T-helper 1 cell treated with Interleukin-12 subunit alpha and Interleukin-12 subunit beta and Interleukin-4 antibody, amounts not matched to agents 30 μg/mL and 1 μg/mL, for 36 hours (primary cell): Measurements from ENCODE around the gene PTGFR.

Experiments
- H3K27ac Mint-ChIP-seq: one replicate; pipeline ENCODE4 v1.8.0; 2021; ENCODE audit warnings: mild to moderate bottlenecking, mixed read lengths
- H3K27me3 Mint-ChIP-seq: one replicate; pipeline ENCODE4 v1.8.0; 2021; ENCODE audit warnings: low read depth, mixed read lengths
- H3K36me3 Mint-ChIP-seq: one replicate; pipeline ENCODE4 v1.8.0; 2021; ENCODE audit warnings: low read depth, mixed read lengths
- H3K4me1 Mint-ChIP-seq: one replicate; pipeline ENCODE4 v1.8.0; 2021; ENCODE audit warnings: low read depth, mixed read lengths
- H3K4me3 Mint-ChIP-seq: one replicate; pipeline ENCODE4 v1.8.0; 2021; ENCODE audit warnings: mild to moderate bottlenecking, moderate library complexity, mixed read lengths
- H3K9me3 Mint-ChIP-seq: one replicate; pipeline ENCODE4 v1.8.0; 2021; ENCODE audit warnings: mixed read lengths

PTGFR gene, protein sequence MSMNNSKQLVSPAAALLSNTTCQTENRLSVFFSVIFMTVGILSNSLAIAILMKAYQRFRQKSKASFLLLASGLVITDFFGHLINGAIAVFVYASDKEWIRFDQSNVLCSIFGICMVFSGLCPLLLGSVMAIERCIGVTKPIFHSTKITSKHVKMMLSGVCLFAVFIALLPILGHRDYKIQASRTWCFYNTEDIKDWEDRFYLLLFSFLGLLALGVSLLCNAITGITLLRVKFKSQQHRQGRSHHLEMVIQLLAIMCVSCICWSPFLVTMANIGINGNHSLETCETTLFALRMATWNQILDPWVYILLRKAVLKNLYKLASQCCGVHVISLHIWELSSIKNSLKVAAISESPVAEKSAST

DNA sequence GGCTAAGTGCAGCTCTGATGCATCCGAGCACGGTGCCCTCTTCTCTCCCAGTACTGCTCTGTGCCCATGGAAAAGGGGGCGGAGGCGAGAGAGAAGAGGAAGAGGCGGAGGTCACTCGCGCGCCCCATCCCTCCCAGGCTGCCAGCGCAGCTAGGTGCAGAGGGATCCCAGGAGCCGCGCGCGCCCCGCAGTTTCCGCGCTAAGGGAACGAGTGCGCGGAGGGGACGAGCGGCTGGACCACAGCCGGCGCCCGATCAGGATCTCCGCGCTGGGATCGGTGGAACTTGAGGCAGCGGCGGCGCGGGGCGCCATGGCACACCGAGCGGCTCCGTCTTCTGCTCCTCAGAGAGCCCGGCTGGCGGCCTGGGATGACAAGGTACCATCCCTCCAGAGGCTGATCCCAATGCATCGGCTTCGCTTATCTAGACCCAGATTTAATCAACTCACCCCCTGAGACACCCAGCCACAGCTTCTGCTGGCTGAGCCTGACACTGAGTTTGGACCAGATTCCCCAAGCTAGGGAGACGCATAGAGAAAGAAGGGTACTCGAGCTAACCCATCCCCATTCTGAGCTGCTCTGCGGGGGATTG lies at the start of gene PTGFR:
Gene PTGFR (plus strand): TSS at position 114 of the 590 bp plus-strand sequence. CDS start 1,770 bp downstream, outside the sequence.
- Mint-ChIP-seq H3K9me3 (no peaks in the 10 kb centered on the region), H3K4me1 (no peaks in the 10 kb centered on the region), H3K4me3 (no peak within 1 kb of the TSS)

DNA sequence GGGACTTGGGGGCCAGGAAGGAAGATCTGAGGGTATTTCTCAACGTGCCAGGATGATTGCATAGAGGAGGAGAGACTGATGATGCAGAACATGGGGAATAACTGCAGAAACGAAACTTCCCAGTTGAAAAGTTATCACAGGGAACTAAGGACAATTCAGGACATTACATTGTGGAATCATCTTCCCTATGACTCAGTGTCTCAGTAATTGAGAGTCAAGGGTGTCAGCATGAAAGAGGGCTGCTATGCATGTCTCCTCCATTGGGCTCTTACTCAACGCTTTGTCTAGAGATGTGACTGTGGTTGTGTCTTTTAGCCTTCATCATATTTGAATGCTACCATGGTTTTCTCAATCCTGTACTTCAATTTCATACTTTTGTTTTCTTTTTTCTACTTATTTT lies 48.9 kb upstream of the PTGFR start:
- no peaks in the 10 kb centered on the region for H3K27me3 Mint-ChIP-seq
- H3K9me3 Mint-ChIP-seq, result no peaks in the 10 kb centered on the region
- H3K4me1 Mint-ChIP-seq, result no peaks in the 10 kb centered on the region
- no peaks in the 10 kb centered on the region for H3K36me3 Mint-ChIP-seq
- no peak overlapping the region for H3K4me3 Mint-ChIP-seq
- H3K27ac Mint-ChIP-seq, result no peak overlapping the region

More for the DNA sequence above, at the start of gene PTGFR:
- H3K36me3 Mint-ChIP-seq, result no peaks in the 10 kb centered on the region
- H3K27ac Mint-ChIP-seq, result no peak within 1 kb of the TSS
- peaks cover 32% of the 10 kb centered on the region for H3K27me3 Mint-ChIP-seq

DNA sequence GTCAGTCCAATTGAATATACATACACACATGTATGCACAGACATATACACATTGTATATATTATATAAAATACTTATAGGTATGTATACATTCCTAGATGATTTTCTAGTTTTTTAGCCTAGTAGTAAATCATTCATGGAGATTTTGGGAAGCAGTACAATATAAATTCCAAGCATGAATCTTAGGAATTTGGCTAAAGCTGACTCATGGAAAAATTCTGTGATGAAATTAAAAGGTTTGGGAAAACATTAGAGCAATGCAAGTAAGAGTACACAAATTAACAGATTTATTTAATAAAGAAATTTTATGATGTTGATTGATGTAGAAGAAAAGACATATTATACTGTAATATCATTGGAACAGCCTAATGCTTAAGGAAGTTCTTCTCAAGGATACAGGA lies 43.7 kb upstream of the PTGFR start:
- no peak overlapping the region for H3K27ac Mint-ChIP-seq
- H3K4me1 Mint-ChIP-seq, result no peaks in the 10 kb centered on the region
- H3K27me3 Mint-ChIP-seq, result no peaks in the 10 kb centered on the region
- H3K36me3 Mint-ChIP-seq, result no peaks in the 10 kb centered on the region
- no peak overlapping the region for H3K4me3 Mint-ChIP-seq
- no peaks in the 10 kb centered on the region for H3K9me3 Mint-ChIP-seq

DNA sequence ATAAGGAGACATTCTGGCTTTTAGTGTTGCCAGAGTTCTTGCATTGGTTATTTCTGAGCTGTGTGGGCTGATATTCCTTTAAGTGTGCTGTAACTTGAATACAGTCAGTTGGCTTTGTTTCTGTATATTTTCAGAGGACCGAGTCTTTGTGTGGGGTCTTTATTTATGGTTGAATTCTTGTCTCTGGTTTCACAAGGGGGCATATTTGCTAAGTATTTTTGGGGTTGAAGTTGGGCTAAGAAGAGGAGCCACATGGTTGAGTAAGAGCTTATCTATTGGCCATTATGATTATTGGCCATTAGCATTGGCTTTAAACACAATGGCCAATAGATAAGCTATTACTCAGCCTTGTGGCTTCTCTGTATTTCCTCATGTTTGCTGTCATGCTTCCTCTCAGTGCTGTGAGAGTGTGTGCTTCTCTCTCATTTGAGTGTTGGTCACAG lies 26.3 kb upstream of the PTGFR start:
- H3K9me3 Mint-ChIP-seq, result peaks cover 17% of the 10 kb centered on the region
- no peaks in the 10 kb centered on the region for H3K4me1 Mint-ChIP-seq
- no peak overlapping the region for H3K27ac Mint-ChIP-seq
- no peak overlapping the region for H3K4me3 Mint-ChIP-seq
- no peaks in the 10 kb centered on the region for H3K27me3 Mint-ChIP-seq
- no peaks in the 10 kb centered on the region for H3K36me3 Mint-ChIP-seq

DNA sequence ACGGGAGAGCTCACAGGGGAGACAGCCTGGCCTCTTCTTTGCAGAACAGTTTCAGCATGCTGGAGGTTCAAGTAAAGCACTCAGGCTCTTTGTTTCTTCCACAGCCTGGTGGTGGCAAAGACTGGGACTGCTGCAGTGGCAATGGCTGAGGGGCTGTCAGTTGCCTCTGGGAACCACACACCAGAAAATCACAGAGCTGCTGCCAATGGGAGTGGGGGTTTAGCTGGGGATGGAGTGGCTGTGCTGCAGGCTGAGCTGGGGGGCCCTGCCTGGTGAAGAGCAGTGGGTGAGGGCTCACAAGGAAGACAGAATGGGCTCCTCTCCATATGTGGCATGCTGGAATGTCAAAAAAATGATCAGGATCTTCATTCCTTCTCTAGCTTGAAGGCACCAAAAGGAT lies 25.6 kb upstream of the PTGFR start:
- Mint-ChIP-seq H3K27me3 (no peaks in the 10 kb centered on the region), H3K9me3 (peaks cover 17% of the 10 kb centered on the region), H3K4me1 (no peaks in the 10 kb centered on the region), H3K27ac (no peak overlapping the region), H3K4me3 (no peak overlapping the region), H3K36me3 (no peaks in the 10 kb centered on the region)

DNA sequence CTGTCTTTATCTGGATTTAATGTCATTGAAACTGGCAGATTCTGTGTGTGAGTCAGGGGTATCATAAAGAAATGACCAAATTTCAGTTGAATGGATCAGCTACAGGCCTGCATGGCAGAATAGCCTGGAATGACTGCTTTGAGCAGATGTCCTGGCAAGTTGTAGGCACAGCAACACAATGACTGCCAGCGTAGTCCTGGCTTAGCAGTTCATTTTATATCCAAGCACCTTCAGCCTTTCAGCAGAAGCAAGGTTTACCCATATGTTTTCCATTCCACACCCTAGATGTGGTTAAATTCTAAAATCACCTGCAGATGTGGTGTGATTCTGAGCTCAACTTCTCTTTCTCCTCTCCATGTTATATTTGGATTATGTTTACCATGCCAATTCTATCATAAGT lies 22.3 kb upstream of the PTGFR start:
- Mint-ChIP-seq H3K9me3 (no peaks in the 10 kb centered on the region), H3K27me3 (no peaks in the 10 kb centered on the region), H3K4me3 (no peak overlapping the region), H3K4me1 (no peaks in the 10 kb centered on the region), H3K36me3 (no peaks in the 10 kb centered on the region), H3K27ac (no peak overlapping the region)

DNA sequence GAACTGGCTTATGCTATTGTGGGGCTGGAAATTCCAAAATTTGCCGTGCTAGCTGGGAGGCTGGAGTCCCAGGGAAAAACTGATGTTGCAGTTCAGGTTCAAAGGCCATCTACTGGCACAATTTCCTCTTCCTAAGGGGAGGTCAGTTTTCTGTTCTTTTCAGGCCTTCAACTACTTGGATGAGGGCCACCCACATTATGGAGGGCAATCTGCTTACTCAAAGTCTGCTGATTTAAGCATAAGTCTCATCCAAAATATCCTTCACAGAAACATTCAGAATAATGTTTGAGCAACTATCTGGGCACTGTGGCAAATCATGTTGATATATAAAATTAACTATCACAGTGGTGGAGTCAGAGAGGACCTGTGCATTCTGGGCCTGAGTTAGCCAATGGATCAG lies 21.2 kb upstream of the PTGFR start:
- Mint-ChIP-seq H3K4me3 (no peak overlapping the region), H3K27ac (no peak overlapping the region), H3K9me3 (no peaks in the 10 kb centered on the region), H3K4me1 (no peaks in the 10 kb centered on the region), H3K36me3 (no peaks in the 10 kb centered on the region), H3K27me3 (no peaks in the 10 kb centered on the region)

DNA sequence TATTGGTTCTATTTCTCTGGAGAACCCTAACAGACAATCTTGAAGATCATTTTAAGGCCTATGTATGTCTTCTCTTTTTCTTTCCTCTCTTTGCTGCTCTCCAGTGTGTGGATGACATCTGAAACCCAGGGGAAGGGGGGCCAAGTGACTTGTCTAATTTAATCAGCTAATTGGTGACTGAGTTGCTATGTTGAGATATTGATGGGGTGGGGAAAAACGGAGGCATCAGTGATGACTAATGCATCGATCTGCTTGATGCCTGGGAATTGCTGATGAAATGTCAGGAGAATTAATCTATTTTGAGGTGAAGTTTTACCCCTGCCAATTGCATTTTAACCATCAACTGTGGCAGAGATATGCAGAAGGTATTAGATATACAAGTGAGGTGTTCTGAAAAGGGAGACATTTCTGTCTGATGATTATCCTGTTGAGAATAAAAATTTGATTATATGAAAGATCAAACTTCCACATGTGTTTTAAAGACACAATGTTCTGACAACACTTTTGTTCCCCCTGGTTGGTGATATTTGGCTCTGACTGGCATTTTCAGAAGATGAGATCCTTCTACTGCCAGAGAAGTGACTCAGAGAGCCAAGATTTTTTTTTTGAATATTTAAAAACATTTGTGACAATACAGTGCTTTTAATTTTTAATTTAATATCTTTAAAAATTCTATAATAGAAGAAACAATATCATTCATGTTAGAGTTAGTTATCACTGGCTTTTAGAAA lies 18.7 kb upstream of the PTGFR start:
- no peaks in the 10 kb centered on the region for H3K9me3 Mint-ChIP-seq
- H3K4me3 Mint-ChIP-seq, result no peak overlapping the region
- H3K4me1 Mint-ChIP-seq, result no peaks in the 10 kb centered on the region
- no peak overlapping the region for H3K27ac Mint-ChIP-seq
- H3K36me3 Mint-ChIP-seq, result no peaks in the 10 kb centered on the region
- no peaks in the 10 kb centered on the region for H3K27me3 Mint-ChIP-seq

DNA sequence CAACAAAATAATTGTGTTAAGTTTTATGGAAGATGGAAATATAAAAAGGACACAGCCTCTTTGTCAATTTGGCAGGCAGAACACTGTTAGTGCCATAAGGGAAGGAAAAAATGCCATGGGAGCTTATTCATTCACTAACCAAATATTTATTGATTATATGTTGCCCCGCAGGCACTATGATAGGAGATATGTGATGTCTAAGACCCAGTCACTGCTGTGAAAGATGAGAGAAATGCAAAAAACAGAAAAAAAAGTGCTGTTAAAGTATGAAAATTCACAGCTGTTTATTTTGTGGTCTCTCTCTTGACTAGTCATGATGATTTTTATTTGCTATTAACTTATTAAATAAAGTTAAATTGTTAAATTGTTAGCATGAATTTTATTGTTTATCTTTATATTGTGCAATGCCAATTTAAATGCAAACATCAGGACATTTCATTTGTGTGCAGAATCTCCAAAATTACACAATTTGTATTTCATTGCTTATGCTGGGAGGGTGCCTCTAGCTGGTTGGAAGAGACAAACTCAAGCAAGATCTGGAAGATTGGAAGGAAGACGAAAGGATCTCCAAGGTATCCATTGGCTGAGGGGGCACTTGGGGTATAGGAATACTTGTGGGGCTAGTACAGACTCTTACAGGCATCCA lies 17.8 kb upstream of the PTGFR start:
- H3K27me3 Mint-ChIP-seq, result no peaks in the 10 kb centered on the region
- no peaks in the 10 kb centered on the region for H3K4me1 Mint-ChIP-seq
- H3K4me3 Mint-ChIP-seq, result no peak overlapping the region
- H3K36me3 Mint-ChIP-seq, result no peaks in the 10 kb centered on the region
- no peak overlapping the region for H3K27ac Mint-ChIP-seq
- no peaks in the 10 kb centered on the region for H3K9me3 Mint-ChIP-seq

DNA sequence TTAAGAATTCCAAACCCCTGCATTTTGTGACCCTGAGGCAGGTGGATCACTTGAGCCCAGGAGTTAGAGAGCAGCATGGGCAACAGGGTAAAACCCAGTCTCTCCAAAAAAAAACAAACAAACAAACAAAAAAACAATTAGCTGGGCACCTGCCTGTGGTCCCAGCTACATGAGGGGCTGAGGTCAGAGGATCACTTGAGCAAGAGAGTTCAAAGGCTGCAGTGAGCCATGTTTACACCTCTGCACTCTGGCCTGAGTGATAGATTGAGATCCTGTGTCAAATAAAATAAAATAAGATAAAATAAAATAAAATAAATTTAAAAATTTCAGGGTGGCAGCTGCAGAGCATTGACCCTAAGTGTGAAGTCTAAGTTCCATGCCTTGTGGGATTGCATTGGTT lies 16.7 kb upstream of the PTGFR start:
- no peak overlapping the region for H3K27ac Mint-ChIP-seq
- H3K9me3 Mint-ChIP-seq, result no peaks in the 10 kb centered on the region
- no peaks in the 10 kb centered on the region for H3K4me1 Mint-ChIP-seq
- H3K27me3 Mint-ChIP-seq, result no peaks in the 10 kb centered on the region
- H3K4me3 Mint-ChIP-seq, result no peak overlapping the region
- H3K36me3 Mint-ChIP-seq, result no peaks in the 10 kb centered on the region

DNA sequence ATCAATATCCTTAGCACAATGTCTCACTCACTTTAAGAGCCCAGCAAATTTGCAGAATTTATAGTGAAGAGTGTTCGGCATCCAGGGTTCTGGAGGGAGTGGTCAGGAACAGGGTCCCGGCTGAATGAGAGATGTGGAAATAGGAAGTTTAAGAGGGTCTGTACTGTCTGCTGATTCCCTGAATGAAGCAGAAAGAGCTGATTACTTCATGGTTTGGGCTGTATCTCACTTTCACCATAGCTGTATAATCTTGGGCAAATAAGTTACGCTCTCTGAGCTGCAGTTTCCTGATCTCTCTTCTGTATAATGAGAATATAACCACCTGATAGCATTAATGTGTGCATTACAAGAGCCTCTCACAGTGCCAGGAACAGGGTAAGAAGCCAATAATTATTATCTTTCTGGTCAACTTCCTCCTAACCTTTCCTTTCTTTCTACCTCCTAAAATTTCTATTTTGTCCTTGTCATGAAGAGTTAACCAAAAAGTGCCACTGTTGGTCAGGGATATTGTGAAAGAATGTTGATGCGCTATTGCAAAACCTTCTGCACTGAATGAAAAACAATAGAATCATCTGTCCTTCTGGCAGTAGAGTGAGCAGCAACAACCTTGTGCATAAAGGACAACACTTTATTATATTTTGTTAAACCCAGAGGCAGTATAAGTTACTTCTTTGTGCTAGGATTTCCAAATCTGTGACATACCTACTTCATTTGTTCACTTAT lies 14.7 kb upstream of the PTGFR start:
- Mint-ChIP-seq H3K9me3 (no peaks in the 10 kb centered on the region), H3K4me3 (no peak overlapping the region), H3K27ac (no peak overlapping the region), H3K27me3 (no peaks in the 10 kb centered on the region), H3K4me1 (no peaks in the 10 kb centered on the region), H3K36me3 (no peaks in the 10 kb centered on the region)

DNA sequence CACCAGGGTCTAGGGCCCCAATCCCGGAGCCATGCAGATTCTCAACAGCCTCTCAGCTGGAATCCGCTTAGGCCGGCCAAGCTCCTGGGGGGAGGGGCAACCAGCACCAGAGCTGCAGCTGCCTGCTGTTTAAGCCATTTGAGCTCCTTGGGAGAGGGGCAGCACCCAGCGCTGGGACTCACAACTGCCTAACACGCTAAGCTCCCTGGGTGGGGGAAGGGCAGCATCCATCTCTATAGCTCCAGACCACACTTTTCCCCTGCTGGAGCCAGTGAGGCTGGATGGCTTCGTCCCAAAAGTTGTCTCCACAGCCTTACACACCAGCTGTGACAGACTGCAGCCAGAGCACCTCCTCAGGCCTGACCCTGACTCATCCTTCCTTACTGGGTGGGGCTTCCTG lies 6.9 kb upstream of the PTGFR start:
- Mint-ChIP-seq H3K4me1 (no peaks in the 10 kb centered on the region), H3K9me3 (peaks cover 4% of the 10 kb centered on the region), H3K4me3 (no peak overlapping the region), H3K27ac (no peak overlapping the region), H3K27me3 (no peaks in the 10 kb centered on the region), H3K36me3 (no peaks in the 10 kb centered on the region)

DNA sequence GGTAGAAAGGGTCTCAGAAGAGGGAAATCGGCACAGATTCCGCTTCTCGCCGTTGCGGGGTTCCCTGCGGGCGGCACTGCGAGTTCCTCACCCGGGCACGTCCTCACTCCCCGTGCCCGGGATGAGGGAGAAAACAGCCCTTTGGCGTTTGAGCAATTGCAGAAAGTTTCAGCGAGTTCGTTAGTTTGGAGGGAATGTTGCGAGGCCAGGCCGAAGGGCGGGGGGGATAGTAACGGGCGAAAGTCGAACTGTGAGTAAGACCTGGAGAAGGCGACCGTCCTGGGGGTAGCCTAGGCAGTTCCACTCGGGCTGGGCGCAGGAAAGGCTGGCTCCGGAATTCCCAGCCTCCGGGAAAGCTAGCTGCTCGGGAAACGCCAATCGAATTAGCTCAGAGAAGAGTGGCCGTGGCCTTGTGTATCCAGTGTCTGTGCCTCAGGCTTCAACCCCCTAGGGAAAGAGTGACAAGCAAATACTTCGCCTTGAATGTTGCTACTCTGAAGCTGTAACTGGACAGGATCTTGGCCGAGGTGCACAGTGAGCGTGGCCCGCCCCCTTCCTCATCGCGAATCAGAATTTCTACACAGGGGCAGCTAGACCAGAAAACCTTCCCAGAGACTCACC lies 787 bp downstream of the PTGFR start:
- H3K4me3 Mint-ChIP-seq, result no peak overlapping the region
- no peaks in the 10 kb centered on the region for H3K4me1 Mint-ChIP-seq
- no peak overlapping the region for H3K27ac Mint-ChIP-seq
- H3K27me3 Mint-ChIP-seq, result peaks cover 32% of the 10 kb centered on the region
- H3K9me3 Mint-ChIP-seq, result no peaks in the 10 kb centered on the region
- no peaks in the 10 kb centered on the region for H3K36me3 Mint-ChIP-seq
